GM19438 (cell line): ENCODE measurements around the gene ADGRL3.

ENCODE experiments used
- ATAC-seq: cut with Tn5 transposase; IDR thresholded peaks from one replicate; pipeline ENCODE4 v1.9.1; 2021; ENCODE audit warnings: low read depth; ENCODE audit not compliant: unreplicated experiment

Gene ADGRL3

GRCh38 chr4:61531188-61531587 is 331.1 kb downstream of the ADGRL3 start:
- no peak for ATAC-seq

DNA sequence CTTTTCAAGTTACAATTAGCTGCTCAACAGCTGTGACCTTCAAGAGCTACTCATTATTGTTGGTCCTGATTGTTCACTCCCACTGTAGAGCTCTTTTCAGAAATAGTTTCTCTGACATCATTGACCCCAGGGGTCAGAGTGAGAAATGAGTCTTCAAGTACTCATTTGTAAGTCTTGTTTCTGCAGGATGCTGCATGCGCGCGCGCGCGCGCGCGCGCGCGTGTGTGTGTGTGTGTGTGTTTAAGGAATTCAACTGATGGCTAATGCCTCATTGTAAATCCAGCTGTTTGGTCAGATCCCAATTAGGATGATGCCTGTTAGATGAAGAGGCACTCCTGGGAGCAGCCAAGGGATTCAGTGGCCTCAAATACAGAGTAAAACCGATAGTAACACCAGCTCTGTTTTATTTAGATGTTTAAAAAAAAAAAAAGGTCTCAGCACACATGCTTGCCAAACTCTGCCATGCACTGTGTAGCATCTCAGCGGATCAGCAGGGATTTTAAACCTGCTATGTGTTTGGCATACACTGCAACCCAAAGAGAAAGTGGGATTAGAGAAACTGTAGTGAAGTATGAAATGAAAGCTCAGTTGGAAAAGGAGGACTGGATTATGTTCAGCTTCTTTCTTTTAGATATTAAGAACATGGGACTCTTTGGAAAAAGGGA is 332.3 kb downstream of the ADGRL3 start:
- ATAC-seq: no peak

- no peak for ATAC-seq
These were observed 333.0 kb downstream of the ADGRL3 start for GRCh38 chr4:61533140-61533539.

DNA sequence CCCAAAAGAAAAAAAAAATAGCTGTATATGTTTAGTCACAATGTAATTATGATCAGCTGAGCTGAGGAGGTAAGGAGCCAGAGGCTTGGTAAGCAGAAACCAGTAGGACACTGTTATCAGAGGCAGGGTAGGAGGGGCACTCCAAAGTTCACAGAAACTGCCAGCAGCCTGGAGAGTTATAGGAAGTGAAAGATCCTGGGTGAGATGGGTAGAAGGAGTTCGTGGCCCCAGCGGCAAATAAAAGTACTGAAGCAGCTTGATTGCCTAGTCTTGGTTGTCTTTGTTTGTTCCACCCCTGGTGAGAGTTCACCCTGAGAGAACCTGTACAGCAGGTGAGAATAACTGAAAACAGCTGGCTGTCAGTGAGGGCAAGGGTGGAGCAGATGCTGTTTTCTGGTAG is 340.8 kb downstream of the ADGRL3 start:
- ATAC-seq: no peak

GRCh38 chr4:61541459-61541858 is 341.3 kb downstream of the ADGRL3 start:
- ATAC-seq: no peak

DNA sequence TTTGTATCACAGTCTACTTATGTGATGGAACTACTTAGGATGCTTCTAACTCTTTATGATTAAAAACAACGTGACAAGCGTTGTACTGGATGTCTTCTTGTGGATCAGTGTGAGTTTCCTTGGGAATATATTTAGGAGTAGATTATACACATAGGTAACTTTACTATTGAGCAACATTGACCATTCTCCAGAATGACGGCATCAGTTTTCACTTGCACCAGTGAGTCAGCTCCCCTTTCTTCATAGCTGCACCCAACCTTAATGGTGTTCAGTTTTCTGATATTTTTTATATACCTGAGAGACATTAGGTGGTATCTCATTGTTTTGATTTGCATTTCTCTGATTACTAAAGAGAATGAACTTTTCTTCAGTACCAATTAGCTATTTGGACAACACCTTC is 343.9 kb downstream of the ADGRL3 start:
- ATAC-seq: no peak

DNA sequence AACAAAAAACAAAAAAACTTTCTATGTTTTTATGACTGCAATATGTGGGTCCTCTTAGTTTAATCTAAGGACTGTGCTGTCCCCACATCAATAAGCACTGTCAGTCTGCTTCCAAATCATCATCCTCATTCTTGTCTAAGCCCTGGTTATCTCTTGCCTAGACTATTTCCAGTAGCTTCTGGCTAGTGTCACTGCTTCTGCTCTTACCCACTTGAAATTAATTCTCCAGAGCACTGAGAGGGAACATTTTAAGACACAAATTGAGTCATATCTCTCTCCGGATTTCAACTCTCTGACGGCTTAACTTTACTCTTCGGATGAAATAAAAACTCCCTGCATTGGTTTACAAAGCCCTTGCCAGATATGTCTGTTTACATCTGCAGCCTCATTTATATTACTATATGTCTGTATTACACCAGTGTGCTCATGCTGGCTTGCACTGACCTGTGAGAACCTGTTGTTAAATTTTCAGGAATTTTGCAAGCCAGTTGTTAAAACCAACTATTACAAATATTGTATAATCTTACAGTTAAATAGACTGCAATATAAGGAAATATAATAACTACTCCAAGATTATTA is 345.9 kb downstream of the ADGRL3 start:
- ATAC-seq: no peak

DNA sequence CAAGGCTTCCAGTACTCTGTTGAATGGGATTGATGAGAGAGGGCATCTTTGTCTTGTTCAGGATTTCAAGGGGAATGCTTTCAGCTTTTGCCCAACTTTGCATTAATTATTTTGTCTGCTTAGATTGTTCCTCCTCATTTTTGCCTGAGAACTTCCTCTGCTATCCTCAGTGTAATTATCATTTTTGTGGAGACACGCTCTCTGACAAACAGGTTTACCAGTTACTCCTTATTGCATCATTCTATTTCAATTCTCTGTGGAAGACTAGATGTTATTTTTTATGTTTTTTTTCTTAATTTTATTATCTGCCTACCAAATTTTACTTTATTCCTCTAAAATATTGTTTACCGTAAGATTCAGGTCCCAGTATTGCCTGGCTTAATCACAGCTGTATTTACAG is 349.2 kb downstream of the ADGRL3 start:
- no peak for ATAC-seq

- ATAC-seq: no peak
These were observed 353.5 kb downstream of the ADGRL3 start for GRCh38 chr4:61553557-61554125.

GRCh38 chr4:61555789-61556188 is 355.7 kb downstream of the ADGRL3 start:
- no peak for ATAC-seq

- ATAC-seq: no peak
These were observed 356.2 kb downstream of the ADGRL3 start for GRCh38 chr4:61556277-61556676.

- no peak for ATAC-seq
These were observed 359.3 kb downstream of the ADGRL3 start for GRCh38 chr4:61559396-61559795.

DNA sequence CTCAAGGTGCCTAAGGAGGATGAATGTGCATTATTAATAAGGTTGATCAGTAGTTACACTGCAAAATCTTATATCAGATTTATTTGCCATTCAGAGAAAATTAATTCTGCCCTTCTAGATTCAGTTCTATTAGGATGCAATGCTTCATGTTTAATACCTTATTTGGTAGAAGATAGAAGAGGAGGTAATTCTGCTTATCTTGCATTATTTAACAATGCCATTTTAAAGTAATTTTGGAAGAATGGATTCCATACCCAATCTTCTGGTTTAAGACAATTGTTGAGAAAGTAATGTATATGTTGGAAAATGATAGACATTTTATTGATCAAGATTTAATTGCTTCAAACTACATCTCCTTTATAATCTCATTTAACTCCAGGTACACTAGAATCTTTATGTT is 360.9 kb downstream of the ADGRL3 start:
- no peak for ATAC-seq

- no peak for ATAC-seq
These were observed 371.8 kb downstream of the ADGRL3 start for GRCh38 chr4:61571761-61572559.

- no peak for ATAC-seq
These were observed 375.7 kb downstream of the ADGRL3 start for GRCh38 chr4:61575796-61576195.

DNA sequence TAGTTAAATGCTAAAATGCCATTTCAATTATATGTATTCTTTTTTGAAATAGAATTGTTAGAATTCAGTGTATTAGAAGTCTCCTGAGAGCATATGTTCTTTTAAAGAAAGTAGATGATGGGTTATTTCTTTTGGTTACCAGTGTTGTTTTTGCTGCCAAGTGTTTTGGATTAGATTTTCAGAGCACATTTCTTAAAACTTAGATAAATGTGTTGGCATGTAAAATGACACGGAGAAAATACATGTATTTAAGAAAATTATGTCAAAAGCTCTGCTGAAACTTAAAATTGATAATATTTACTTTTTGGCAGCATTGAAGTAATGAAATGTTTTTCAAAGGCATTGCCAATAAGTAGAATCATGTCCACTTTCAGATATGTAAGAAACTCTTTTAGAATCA is 379.7 kb downstream of the ADGRL3 start:
- no peak for ATAC-seq

- ATAC-seq: no peak
These were observed 380.7 kb downstream of the ADGRL3 start for GRCh38 chr4:61580721-61581377.

DNA sequence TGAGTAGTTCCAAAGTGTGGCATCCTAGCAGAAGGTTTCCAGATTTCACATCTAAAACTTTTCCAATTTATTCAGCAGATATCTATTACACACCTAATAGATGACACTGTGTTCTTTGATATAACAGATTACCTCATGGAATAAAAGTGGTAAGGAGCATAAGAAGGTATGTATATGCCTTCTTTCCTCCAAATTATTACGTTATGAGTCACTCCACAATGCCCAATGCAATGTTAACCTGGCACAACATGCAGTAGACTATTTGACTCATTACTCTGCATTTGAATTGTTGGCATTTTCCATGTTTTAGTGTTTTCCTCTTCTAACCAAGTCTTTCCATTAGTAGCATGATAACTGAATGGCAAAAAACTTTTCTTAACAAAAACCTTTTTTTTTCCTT is 383.6 kb downstream of the ADGRL3 start:
- ATAC-seq: no peak

DNA sequence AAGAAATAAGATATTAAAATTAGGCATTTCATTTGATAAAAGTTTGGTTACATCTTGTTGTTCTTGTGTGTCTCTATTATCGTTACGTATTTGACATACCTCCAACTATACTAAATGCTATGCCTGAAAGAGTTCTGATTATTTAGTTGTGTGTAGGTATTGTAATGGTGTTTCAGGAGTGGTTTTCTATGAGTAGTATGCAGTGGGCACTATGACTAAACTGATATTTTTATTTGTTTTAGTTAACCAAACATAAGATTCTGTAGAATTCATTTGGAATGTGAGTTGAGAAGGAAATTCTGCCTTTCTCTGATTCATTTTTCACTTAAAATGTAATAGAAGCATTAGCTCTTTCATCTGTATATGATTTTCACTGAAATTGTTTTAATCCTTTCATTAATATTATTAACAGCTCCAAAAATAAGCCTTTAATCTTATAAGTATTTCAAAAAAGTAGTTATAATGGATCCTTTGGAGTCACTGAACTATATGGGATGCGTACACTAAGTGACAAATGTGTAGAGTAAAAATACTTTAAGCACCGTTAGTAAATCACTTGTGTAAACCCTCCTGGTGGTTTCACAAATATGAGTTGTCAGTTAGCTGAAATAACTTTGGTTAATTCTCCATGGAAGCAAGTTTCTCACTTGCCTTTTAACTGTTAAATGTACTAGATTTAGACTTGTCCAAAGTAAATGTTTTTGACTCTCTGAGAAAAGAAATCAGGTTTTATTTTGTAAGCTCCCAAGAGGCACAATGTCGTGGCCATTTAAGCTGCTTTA is 388.7 kb downstream of the ADGRL3 start:
- ATAC-seq: no peak

- no peak for ATAC-seq
These were observed 390.8 kb downstream of the ADGRL3 start for GRCh38 chr4:61590881-61591280.
